GM21447 (cell line): ENCODE results near the gene PLEKHN1.
"Not testable (repeated sequence)": the region's sequence is repeated elsewhere in the genome, so short reads cannot be mapped to it uniquely, and the experiment has no call there.

Experiments used
- ATAC-seq: cut with Tn5 transposase; IDR thresholded peaks from one replicate; pipeline ENCODE4 v1.9.1; 2021; ENCODE audit not compliant: unreplicated experiment

Gene PLEKHN1

GRCh38 chr1:973459-974292 lies 7.4 kb downstream of the PLEKHN1 start:
- no peak for ATAC-seq

- ATAC-seq, result no peak
These were observed 8.0 kb downstream of the PLEKHN1 start for GRCh38 chr1:974293-974640.

GRCh38 chr1:974687-975328 lies 8.5 kb downstream of the PLEKHN1 start:
- ATAC-seq, result no peak

GRCh38 chr1:975365-975764 lies 9.1 kb downstream of the PLEKHN1 start:
- no peak for ATAC-seq

- ATAC-seq, result peak; percentile 48
These were observed 9.8 kb downstream of the PLEKHN1 start for GRCh38 chr1:975896-976683.

- ATAC-seq, result not testable (repeated sequence)
These were observed 10.5 kb downstream of the PLEKHN1 start for GRCh38 chr1:976791-977190.

- no peak for ATAC-seq
These were observed 12.0 kb downstream of the PLEKHN1 start for GRCh38 chr1:978069-978834.

GRCh38 chr1:978835-979743 lies 12.8 kb downstream of the PLEKHN1 start:
- no peak for ATAC-seq

- no peak for ATAC-seq
These were observed 13.4 kb downstream of the PLEKHN1 start for GRCh38 chr1:979744-980072.

- no peak for ATAC-seq
These were observed 13.9 kb downstream of the PLEKHN1 start for GRCh38 chr1:980137-980571.

- no peak for ATAC-seq
These were observed 14.5 kb downstream of the PLEKHN1 start for GRCh38 chr1:980602-981395.

- ATAC-seq, result no peak
These were observed 15.2 kb downstream of the PLEKHN1 start for GRCh38 chr1:981491-981954.

- ATAC-seq, result no peak
These were observed 15.8 kb downstream of the PLEKHN1 start, which contains the start of gene PERM1 for GRCh38 chr1:981955-982558. Gene PERM1 (minus strand): TSS chr1:982093. CDS start chr1:981029, 1,064 bp downstream.

GRCh38 chr1:982765-983436 lies 16.6 kb downstream of the PLEKHN1 start:
- no peak for ATAC-seq

GRCh38 chr1:983798-984475 lies 17.7 kb downstream of the PLEKHN1 start:
- ATAC-seq, result no peak

- no peak for ATAC-seq
These were observed 18.2 kb downstream of the PLEKHN1 start for GRCh38 chr1:984476-984814.

GRCh38 chr1:985126-985525 lies 18.8 kb downstream of the PLEKHN1 start:
- ATAC-seq, result no peak

GRCh38 chr1:988061-988460 lies 21.8 kb downstream of the PLEKHN1 start:
- not testable (repeated sequence) for ATAC-seq
